Ovary (tissue), 3 donors: ENCODE results near the gene CYP2W1.

Experiments
- CTCF ChIP-seq, 3 donors: fragments of 450-650 bp in 2 of 3; fragments of 200-600 bp in 1 of 3; IDR thresholded peaks; one replicate each; pipeline versions ENCODE4 v1.5.1 to v1.8.0; 2016 to 2022; ENCODE audit warnings: antibody characterized with exemption in 3 of 3, mild to moderate bottlenecking in 1 of 3
- POLR2A ChIP-seq: fragments of 450-650 bp; IDR thresholded peaks from one replicate; pipeline ENCODE4 v1.6.1; 2017; ENCODE audit warnings: antibody characterized with exemption, mild to moderate bottlenecking, moderate library complexity
- donor health status: DM: no; HTN: no; CAD: no.

GRCh38 chr7:1004018-1004852 lies 21.3 kb downstream of the CYP2W1 start:
- TF ChIP-seq CTCF (IDR thresholded peaks at IDR 0.05), result no peak
- no peak for TF ChIP-seq POLR2A
